NOMO-1 (cell line): ENCODE measurements around the gene MRO.
"Not testable (repeated sequence)": the region's sequence is repeated elsewhere in the genome, so short reads cannot be mapped to it uniquely, and the experiment has no call there.

Source experiments
- DNase-seq, 2 experiments: peaks; one replicate each; lab custom pipeline; 2025; ENCODE audit not compliant: unreplicated experiment in 2 of 2; lab: John Stamatoyannopoulos, UW

The MRO gene

GRCh38 chr18:50793641-50794565, 25.9 kb downstream of the MRO start:
- DNase-seq = no peak

GRCh38 chr18:50792885-50793284, 26.9 kb downstream of the MRO start:
- no peak for DNase-seq

DNA sequence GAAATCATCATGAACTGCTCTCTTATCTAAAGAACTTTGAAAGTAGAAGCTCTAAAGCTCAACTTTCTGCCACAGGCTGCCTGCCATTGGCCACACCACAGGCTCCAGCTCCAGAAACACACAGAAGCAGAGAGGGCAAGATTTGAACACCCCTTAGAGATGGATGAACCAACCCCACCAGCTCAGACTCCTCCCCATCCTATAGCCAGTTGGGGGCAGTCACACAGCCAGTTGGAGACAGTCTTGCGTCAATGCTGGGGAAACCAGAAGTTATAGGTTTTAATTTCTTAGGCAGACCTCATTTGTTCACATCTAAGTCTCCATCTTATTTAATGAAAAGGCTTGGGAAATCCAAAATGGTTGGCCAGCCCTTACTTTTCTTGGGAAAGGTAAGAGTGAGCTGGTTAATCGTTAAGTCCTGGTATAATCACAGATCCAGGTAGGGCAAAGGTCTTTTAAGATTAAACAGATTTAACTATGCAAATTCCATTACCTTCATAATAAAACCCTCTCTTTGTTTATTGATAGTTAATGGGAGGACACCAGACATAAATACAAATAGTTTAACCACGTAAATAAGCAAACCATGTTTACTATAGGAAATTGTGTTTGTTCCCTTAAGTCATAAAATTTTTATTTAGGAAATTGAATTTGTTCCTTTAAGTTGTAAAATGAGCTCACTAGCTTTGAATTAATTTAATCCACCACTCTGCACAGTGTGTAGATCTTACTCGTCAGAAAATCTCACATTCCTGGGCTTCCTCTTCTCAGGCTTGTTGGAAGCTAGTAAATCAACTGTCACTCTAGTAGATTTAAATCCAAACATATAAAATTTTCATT, 28.0 kb downstream of the MRO start:
- no peak for DNase-seq

- no peak for DNase-seq
Measured at GRCh38 chr18:50790948-50791347, 28.9 kb downstream of the MRO start.

GRCh38 chr18:50790241-50790640, 29.6 kb downstream of the MRO start:
- DNase-seq = no peak

- no peak for DNase-seq
Measured at GRCh38 chr18:50788284-50788683, 31.5 kb downstream of the MRO start.

- DNase-seq = no peak
Measured at GRCh38 chr18:50786864-50787263, 33.0 kb downstream of the MRO start.

GRCh38 chr18:50783553-50783952, 36.3 kb downstream of the MRO start:
- DNase-seq = no peak

DNA sequence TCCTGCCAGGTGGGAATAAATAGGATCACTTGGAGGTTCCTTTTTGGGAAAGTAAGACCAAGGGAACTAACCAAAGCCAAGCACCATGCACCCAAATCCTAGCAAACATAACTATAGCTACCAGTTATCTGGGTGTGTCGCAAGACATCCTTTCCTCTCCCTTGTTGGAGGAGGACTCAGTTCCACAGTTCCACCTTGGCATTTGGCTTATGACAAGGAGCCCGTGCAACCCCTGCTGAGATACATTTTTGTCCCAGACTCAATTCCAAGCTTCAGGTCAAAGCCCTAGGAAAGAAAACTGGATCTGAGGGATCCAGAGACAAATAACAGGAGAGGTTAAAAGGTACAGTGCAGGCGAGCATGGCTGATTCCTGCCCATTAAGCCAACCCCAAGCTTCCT, 40.8 kb downstream of the MRO start:
- DNase-seq = not testable (repeated sequence)

- no peak for DNase-seq
Measured at GRCh38 chr18:50776383-50776782, 43.4 kb downstream of the MRO start.

DNA sequence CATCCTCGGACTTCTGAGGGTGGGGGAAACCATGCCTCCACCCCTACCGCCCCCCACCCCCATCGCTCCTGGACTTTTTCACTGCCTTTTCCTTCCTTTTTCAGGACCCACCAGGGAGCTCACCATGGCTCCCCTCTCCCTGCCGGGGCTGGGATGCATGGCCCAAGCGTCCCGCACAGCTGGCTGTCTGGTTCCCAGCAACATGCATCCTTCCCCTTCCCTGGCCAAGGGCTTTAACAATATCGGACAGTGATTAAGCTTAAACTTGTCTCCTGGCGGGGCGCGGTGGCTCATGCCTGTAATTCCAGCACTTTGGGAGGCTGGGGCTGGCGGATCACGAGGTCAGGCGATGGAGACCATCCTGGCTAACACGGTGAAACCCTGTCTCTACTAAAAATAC, 44.1 kb downstream of the MRO start:
- DNase-seq = no peak

DNA sequence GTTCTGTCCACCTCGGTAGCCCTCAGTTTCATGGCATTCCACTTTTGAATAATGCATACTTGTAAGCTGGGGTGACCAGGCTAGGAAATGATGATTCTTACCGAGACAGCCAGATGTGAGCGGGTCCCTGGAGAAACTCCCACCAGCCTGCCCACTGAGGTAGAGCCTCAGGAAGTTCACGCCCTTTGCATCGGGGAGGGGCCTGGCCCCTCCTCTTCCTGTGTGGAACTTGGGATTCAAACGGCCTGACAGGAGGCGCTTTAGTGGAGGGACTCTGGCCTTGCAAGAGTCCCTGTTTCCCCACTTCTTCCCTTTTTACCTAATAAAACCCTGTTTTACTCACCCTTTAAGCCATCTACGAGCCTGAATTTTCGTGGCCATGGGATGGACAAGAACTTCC, 44.6 kb downstream of the MRO start:
- DNase-seq = no peak

DNA sequence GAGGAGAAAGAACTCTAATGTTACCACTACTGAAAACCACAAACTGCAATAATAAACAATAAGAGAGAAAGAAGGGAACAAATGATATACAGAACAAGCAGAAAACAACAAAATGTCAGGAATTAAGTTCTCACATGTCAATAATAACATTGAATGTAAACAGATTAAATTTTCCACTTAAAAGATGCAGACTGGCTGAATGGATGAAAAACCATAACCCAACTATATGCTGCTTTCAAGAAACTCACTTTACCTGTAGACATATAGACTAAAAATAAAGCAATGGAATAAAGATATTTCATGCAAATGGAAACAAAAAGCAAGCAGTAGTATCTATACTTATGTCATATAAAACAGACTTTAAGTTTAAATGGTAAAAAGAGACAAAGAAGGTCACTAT, 50.4 kb downstream of the MRO start:
- no peak for DNase-seq

- no peak for DNase-seq
Measured at GRCh38 chr18:50757358-50757757, 62.5 kb downstream of the MRO start.

GRCh38 chr18:50754297-50754696, 65.5 kb downstream of the MRO start:
- no peak for DNase-seq

- no peak for DNase-seq
Measured at GRCh38 chr18:50753311-50753710, 66.5 kb downstream of the MRO start.

DNA sequence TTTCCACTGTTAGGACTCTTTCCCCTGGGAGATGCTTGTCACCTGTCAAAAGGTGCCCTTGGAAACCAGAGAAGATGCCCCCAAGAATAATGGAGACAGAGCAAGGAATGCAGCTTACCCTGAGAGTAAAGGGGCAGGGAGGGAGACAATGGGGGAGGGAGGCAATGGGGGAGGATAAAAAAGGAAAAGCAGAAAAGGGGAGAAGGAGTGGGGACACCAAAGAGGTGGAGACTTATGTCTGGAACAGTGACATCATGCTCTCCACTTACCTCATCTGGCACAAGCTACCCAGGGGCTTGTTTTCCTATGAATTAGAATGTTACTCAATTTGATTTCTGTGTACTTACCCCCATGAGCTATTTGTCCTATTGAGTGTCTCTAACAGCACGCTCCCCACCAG, 67.9 kb downstream of the MRO start:
- no peak for DNase-seq

- DNase-seq = no peak
Measured at GRCh38 chr18:50751490-50751889, 68.3 kb downstream of the MRO start.

GRCh38 chr18:50750546-50750945, 69.3 kb downstream of the MRO start:
- no peak for DNase-seq

- no peak for DNase-seq
Measured at GRCh38 chr18:50749945-50750344, 69.9 kb downstream of the MRO start.

- no peak for DNase-seq
Measured at GRCh38 chr18:50749421-50749820, 70.4 kb downstream of the MRO start.
